GM12878 (cell line): Measurements from ENCODE around the gene PLEKHG4B. TPM values are rescaled to one million over a fixed set of nuclear protein-coding genes. Genes with fewer than 3 reads are reported as not detected.

ENCODE experiments used
- ATAC-seq: fragments of 200-7000 bp; cut with Tn5 transposase; 3 replicates; pipeline ENCODE4 v1.9.1; 2020; ENCODE audit warnings: mild to moderate bottlenecking, moderate library complexity
- BruUV-seq: library from RNA; stranded (reverse); fragments of 400-500 nt; replicated peaks from 2 replicates; lab custom pipeline; 2021; lab: Mats Ljungman, UMichigan
- CTCF ChIA-PET: fragments of 300-600 bp; sonication (Branson Sonifier 250); formaldehyde crosslinking; extraction: SDS; loops from one replicate; lab custom pipeline; 2021; ENCODE audit warnings: inconsistent platforms; lab: Yijun Ruan, JAX
- POLR2A ChIA-PET: fragments of 350-600 bp; formaldehyde crosslinking; extraction: SDS; loops from one replicate; lab custom pipeline; 2021; ENCODE audit warnings: inconsistent platforms; lab: Charles Lee
- RAD21 ChIA-PET: fragments of 300-600 bp; sonication (Branson Sonifier 250); formaldehyde crosslinking; loops from one replicate; lab custom pipeline; 2023; ENCODE audit warnings: antibody characterized with exemption; ENCODE audit not compliant: unreplicated experiment; lab: Charles Lee
- SMC1A ChIA-PET: fragments of 300-600 bp; sonication (Branson Sonifier 250); formaldehyde crosslinking; loops from one replicate; lab custom pipeline; 2023; ENCODE audit not compliant: unreplicated experiment, uncharacterized antibody; lab: Charles Lee
- DNase-seq: peaks from one replicate; pipeline ENCODE4 v3.0.0-alpha.2; 2011; ENCODE audit warnings: low read depth, low spot score
- FAIRE-seq: peaks from 3 replicates; lab custom pipeline; 2011; peaks lifted over from hg19 to GRCh38; lab: Jason Lieb, UNC
- H2AFZ ChIP-seq: 2 replicates; pipeline ENCODE4 v1.6.0; 2011; ENCODE audit warnings: low read depth, low read length, control low read depth; ENCODE audit not compliant: control insufficient read depth
- H3K27ac ChIP-seq: 2 replicates; pipeline ENCODE4 v1.5.1; 2011; ENCODE audit warnings: control low read depth; ENCODE audit not compliant: control insufficient read depth, insufficient read depth
- H3K27me3 ChIP-seq, 2 experiments: replicated peaks in 1 of 2; 2 replicates each; pipeline versions ENCODE4 v1.6.0 to v1.6.1; 2011; ENCODE audit warnings: low read length in 1 of 2; ENCODE audit not compliant: control insufficient read depth in 2 of 2, insufficient read depth in 2 of 2
- H3K36me3 ChIP-seq, 2 experiments: 2 replicates each; pipeline ENCODE4 v1.5.1; 2011; ENCODE audit warnings: low read length in 1 of 2; ENCODE audit not compliant: control insufficient read depth in 2 of 2, insufficient read depth in 2 of 2
- H3K4me1 ChIP-seq: 2 replicates; pipeline ENCODE4 v1.6.1; 2011; ENCODE audit warnings: mild to moderate bottlenecking, low read length, moderate library complexity, mixed read lengths; ENCODE audit not compliant: control insufficient read depth, insufficient read depth
- H3K4me2 ChIP-seq: 2 replicates; pipeline ENCODE4 v1.6.0; 2011; ENCODE audit warnings: control low read depth; ENCODE audit not compliant: control insufficient read depth, insufficient read depth
- H3K4me3 ChIP-seq: fragments of 200-600 bp; sonication (generic); 2 replicates; pipeline ENCODE4 v1.5.1; 2016
- H3K79me2 ChIP-seq: 2 replicates; pipeline ENCODE4 v1.6.0; 2011; ENCODE audit warnings: low read length; ENCODE audit not compliant: control insufficient read depth, insufficient read depth
- H3K9ac ChIP-seq: 2 replicates; pipeline ENCODE4 v1.8.0; 2011; ENCODE audit warnings: low read length, control low read depth, mixed read lengths; ENCODE audit not compliant: control insufficient read depth, insufficient read depth
- H3K9me3 ChIP-seq: replicated peaks from 3 replicates; pipeline ENCODE4 v1.5.1; 2011; ENCODE audit warnings: mild to moderate bottlenecking, low read length; ENCODE audit not compliant: control insufficient read depth, insufficient read depth
- H4K20me1 ChIP-seq: 2 replicates; pipeline ENCODE4 v1.6.0; 2011; ENCODE audit not compliant: control insufficient read depth, insufficient read depth
- ATF3 ChIP-seq: IDR thresholded peaks from 2 replicates; pipeline ENCODE4 v1.6.1; 2011; ENCODE audit warnings: low read depth, mild to moderate bottlenecking, low read length, moderate library complexity, borderline replicate concordance; ENCODE audit errors: extremely low read depth
- BCL3 ChIP-seq: IDR thresholded peaks from 2 replicates; pipeline ENCODE4 v1.6.1; 2011; ENCODE audit warnings: borderline replicate concordance, low read depth, mild to moderate bottlenecking, moderate library complexity, low read length; ENCODE audit not compliant: insufficient read depth, poor library complexity, severe bottlenecking
- HDAC6 ChIP-seq: fragments of 200-600 bp; sonication (generic); IDR thresholded peaks from one replicate; pipeline ENCODE4 v1.8.0; 2017; ENCODE audit warnings: antibody characterized with exemption; ENCODE audit not compliant: unreplicated experiment
- MLLT1 ChIP-seq: fragments of 450-650 bp; IDR thresholded peaks from 2 replicates; pipeline ENCODE4 v1.6.1; 2016; ENCODE audit warnings: mild to moderate bottlenecking
- POU2F2 ChIP-seq: IDR thresholded peaks from 3 replicates; pipeline ENCODE4 v1.6.1; 2011; ENCODE audit warnings: low read depth, mild to moderate bottlenecking, low read length, borderline replicate concordance
- SIN3A ChIP-seq: IDR thresholded peaks from 2 replicates; pipeline ENCODE4 v1.6.1; 2012; ENCODE audit warnings: low read depth, low read length, improper control_type of control experiment
- SMARCA5 ChIP-seq: fragments of 450-650 bp; IDR thresholded peaks from 2 replicates; pipeline ENCODE4 v1.6.1; 2017; ENCODE audit warnings: mild to moderate bottlenecking
- TARDBP ChIP-seq: IDR thresholded peaks from 2 replicates; pipeline ENCODE4 v1.6.1; 2016; ENCODE audit warnings: borderline replicate concordance
- WGBS: methylation state at CpG from one replicate; pipeline ENCODE4 v1.1.6; 2016; ENCODE audit warnings: low lambda C conversion rate; ENCODE audit not compliant: insufficient replicate concordance, insufficient coverage; ENCODE audit errors: missing lambda C conversion rate; 5-methylcytosine and 5-hydroxymethylcytosine counted together
- in situ Hi-C: fragments of 300-500 bp; cut with MboI; formaldehyde crosslinking; loops from 9 replicates; pipeline ENCODE4 v1.14.3; 2018; ENCODE audit warnings: mixed read lengths
- intact Hi-C: fragments of 100-400 bp; cut with micrococcal nuclease; formaldehyde crosslinking; loops from one replicate; pipeline ENCODE4 v1.14.2; 2022; ENCODE audit not compliant: unreplicated experiment
- polyA plus RNA-seq, 11 experiments: library from polyadenylated mRNA; depleted of rRNA in 4 of 11; unstranded in 6 of 11; stranded (reverse) in 5 of 11; fragments of >200 nt; fragmentation: Nextera tagmentation in 4 of 11; fragmentation: Illumina TruSeq in 1 of 11; extraction: Ambion mirVana in 4 of 11; extraction: Trizol in 1 of 11; gene quantifications; 1 replicate in 1 of 11; 2 replicates in 10 of 11; pipeline versions ENCODE4 v1.2.1 to v1.2.3, GENCODE V29; 2011 to 2016; ENCODE audit warnings: inconsistent platforms in 2 of 11, missing spikeins in 2 of 11, low read depth in 1 of 11
- total RNA-seq, 4 experiments: library from RNA; depleted of rRNA in 3 of 4; stranded (reverse); fragments of >200 nt in 3 of 4; fragmentation: Illumina TruSeq in 1 of 4; extraction: Trizol in 1 of 4; gene quantifications; 2 replicates each; pipeline versions ENCODE4 v1.2.1 to v1.2.3, GENCODE V29; 2013 to 2021
- TF ChIP-seq, protein P1 (sequence below), 3 experiments: IDR thresholded peaks in 2 of 3; conservative IDR thresholded peaks in 1 of 3; 2 replicates each; pipeline ENCODE4 v1.5.1; 2011; ENCODE audit warnings: low read depth in 3 of 3, low read length in 3 of 3, mild to moderate bottlenecking in 3 of 3, control low read depth in 2 of 3, moderate library complexity in 2 of 3, inconsistent platforms in 1 of 3, mixed read lengths in 1 of 3; ENCODE audit not compliant: control insufficient read depth in 2 of 3, insufficient read depth in 1 of 3; ENCODE audit errors: extremely low read depth in 1 of 3

The PLEKHG4B gene
- total and polyA plus RNA-seq, 10 of the 15 experiments (the other 5 are each of a cell fraction or from before 2014, with no cell fraction given) = under 0.01 to 0.05 (median 0.01) TPM; not detected in 6

- Histone ChIP-seq H3K27me3 (no peaks in the 10 kb centered on the region), H3K36me3 (peaks cover 6 to 8% of the 10 kb centered on the region in 2 experiments; a peak in 3 of 4 replicates), H3K4me2 (no peak overlapping the region), H3K79me2 (no peaks in the 10 kb centered on the region), H3K9ac (no peak overlapping the region), H3K9me3 (no peaks in the 10 kb centered on the region), H3K27ac (no peak overlapping the region), H2AFZ (no peak overlapping the region), H3K4me1 (no peaks in the 10 kb centered on the region), H4K20me1 (no peaks in the 10 kb centered on the region; the same call in 1 of the 2 replicates), H3K4me3 (no peak overlapping the region)
- no peak for ATAC-seq
- 95% methylated on average over 6 of the region's 6 CpGs for WGBS
- DNase-seq = no peak
- TF ChIP-seq BCL3 = no peak
- no peak for TF ChIP-seq ATF3
- no peak for TF ChIP-seq SMARCA5
- TF ChIP-seq SIN3A = no peak
- TF ChIP-seq, protein P1, sequence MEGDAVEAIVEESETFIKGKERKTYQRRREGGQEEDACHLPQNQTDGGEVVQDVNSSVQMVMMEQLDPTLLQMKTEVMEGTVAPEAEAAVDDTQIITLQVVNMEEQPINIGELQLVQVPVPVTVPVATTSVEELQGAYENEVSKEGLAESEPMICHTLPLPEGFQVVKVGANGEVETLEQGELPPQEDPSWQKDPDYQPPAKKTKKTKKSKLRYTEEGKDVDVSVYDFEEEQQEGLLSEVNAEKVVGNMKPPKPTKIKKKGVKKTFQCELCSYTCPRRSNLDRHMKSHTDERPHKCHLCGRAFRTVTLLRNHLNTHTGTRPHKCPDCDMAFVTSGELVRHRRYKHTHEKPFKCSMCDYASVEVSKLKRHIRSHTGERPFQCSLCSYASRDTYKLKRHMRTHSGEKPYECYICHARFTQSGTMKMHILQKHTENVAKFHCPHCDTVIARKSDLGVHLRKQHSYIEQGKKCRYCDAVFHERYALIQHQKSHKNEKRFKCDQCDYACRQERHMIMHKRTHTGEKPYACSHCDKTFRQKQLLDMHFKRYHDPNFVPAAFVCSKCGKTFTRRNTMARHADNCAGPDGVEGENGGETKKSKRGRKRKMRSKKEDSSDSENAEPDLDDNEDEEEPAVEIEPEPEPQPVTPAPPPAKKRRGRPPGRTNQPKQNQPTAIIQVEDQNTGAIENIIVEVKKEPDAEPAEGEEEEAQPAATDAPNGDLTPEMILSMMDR (IDR thresholded peaks at IDR 0.05 in 2 of 3, conservative IDR thresholded peaks at IDR 0.05 in 1 of 3; ENCODE audit: control insufficient read depth in 2 of 3, extremely low read depth in 1 of 3, insufficient read depth in 1 of 3, low read depth in 3 of 3, low read length in 3 of 3) = no peak
- no peak for TF ChIP-seq HDAC6
- TF ChIP-seq TARDBP = no peak
- TF ChIP-seq MLLT1 = no peak
- TF ChIP-seq POU2F2 = no peak
- FAIRE-seq = no peak
- no TSS peak for BruUV-seq
- RAD21 ChIA-PET = no interaction called here
- SMC1A ChIA-PET = no interaction called here
- intact Hi-C loops = no loop called here
- POLR2A ChIA-PET = no interaction called here
- CTCF ChIA-PET = interaction anchor here (1.7 kb wide), 1 partner anchor 16 kb away, joined by 4 read pairs; no protein-coding TSS in a partner anchor
- in situ Hi-C loops = no loop called here
Observed at GRCh38 chr5:204001-204400, 112.0 kb downstream of the PLEKHG4B start.
